ENCODE data around the gene NEFH. TPM values are rescaled to one million over a fixed set of nuclear protein-coding genes. Genes with fewer than 3 reads are reported as not detected.

Gene NEFH
- total RNA-seq, 2 donors from 2014 or later = 0.92 to 1.7 TPM

DNA sequence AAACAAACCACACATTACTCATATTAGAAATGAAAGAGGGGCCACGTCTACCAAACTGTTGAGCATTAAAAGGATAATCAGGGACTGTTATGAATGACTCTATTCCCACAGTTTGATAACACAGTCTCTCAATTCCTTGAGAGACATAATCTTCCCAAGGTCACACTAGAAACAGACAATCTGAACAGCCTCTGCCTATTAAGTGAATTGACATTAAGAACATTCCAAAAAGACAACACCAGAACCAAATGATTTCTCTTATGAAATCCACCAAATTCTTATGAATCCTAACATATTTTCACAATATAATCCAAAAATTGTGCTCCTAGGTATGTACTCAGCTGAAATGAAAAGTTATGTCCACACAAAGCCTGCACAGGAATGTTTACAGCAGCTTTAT is 37.0 kb upstream of the NEFH start:
- no peak for DNase-seq
- TF ChIP-seq, protein P1, sequence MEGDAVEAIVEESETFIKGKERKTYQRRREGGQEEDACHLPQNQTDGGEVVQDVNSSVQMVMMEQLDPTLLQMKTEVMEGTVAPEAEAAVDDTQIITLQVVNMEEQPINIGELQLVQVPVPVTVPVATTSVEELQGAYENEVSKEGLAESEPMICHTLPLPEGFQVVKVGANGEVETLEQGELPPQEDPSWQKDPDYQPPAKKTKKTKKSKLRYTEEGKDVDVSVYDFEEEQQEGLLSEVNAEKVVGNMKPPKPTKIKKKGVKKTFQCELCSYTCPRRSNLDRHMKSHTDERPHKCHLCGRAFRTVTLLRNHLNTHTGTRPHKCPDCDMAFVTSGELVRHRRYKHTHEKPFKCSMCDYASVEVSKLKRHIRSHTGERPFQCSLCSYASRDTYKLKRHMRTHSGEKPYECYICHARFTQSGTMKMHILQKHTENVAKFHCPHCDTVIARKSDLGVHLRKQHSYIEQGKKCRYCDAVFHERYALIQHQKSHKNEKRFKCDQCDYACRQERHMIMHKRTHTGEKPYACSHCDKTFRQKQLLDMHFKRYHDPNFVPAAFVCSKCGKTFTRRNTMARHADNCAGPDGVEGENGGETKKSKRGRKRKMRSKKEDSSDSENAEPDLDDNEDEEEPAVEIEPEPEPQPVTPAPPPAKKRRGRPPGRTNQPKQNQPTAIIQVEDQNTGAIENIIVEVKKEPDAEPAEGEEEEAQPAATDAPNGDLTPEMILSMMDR (conservative IDR thresholded peaks at IDR 0.05) = no peak
- Histone ChIP-seq H3K4me3 (ENCODE audit: low read length) (no peak overlapping the region), H3K27me3 (ENCODE audit: control insufficient read depth, insufficient read depth, low read length, poor library complexity, severe bottlenecking) (no peaks in the 10 kb centered on the region), H3K4me1 (ENCODE audit: control insufficient read depth, insufficient read depth, low read length) (no peaks in the 10 kb centered on the region), H3K36me3 (ENCODE audit: control insufficient read depth, insufficient read depth, low read length) (no peaks in the 10 kb centered on the region), H3K9ac (ENCODE audit: extremely low read depth, low read length, poor library complexity, severe bottlenecking) (no peak overlapping the region), H3K9me3 (ENCODE audit: control insufficient read depth, low read length) (no peaks in the 10 kb centered on the region), H3K27ac (ENCODE audit: low read depth, low read length) (no peak overlapping the region)
- Mint-ChIP-seq H3K36me3 (ENCODE audit: low read depth) (no peaks in the 10 kb centered on the region), H3K27me3 (ENCODE audit: insufficient read depth) (no peaks in the 10 kb centered on the region), H3K27ac (no peak overlapping the region), H3K4me1 (no peaks in the 10 kb centered on the region), H3K4me3 (no peak overlapping the region), H3K9me3 (no peaks in the 10 kb centered on the region)
- 77% methylated on average over 1 of the region's 1 CpG; no CpG with 5 or more reads in 1 of the 2 experiments for WGBS, 2 experiments (ENCODE audit: insufficient coverage in 1 of 2, insufficient read length in 1 of 2)

DNA sequence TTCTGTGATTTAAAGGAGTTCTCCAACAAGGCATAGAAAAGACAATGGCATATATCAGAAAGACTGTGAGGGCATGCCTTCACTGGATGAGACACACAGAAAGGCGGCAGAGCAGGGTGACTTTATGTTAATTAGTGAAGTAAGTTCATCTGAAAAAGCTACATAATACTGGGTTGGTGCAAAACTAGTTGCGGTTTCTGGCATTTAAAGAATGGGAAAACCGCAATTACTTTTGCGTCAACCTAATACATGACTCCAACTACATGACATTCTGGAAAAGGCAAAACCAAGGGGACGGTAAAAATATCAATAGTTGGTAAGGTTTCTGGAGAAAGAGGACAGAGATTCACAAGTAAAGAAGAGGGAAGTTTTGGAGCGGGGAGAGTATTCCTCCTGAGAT is 36.6 kb upstream of the NEFH start:
- no peaks in the 10 kb centered on the region for H3K4me1 ChIP-seq (ENCODE audit: control insufficient read depth, insufficient read depth, low read length)
- no peak overlapping the region for H3K9ac ChIP-seq (ENCODE audit: extremely low read depth, low read length, poor library complexity, severe bottlenecking)
- no peak overlapping the region for H3K27ac ChIP-seq (ENCODE audit: low read depth, low read length)
- no peaks in the 10 kb centered on the region for H3K9me3 ChIP-seq (ENCODE audit: control insufficient read depth, low read length)
- H3K27me3 ChIP-seq (ENCODE audit: control insufficient read depth, insufficient read depth, low read length, poor library complexity, severe bottlenecking) = no peaks in the 10 kb centered on the region
- TF ChIP-seq, protein P1 (conservative IDR thresholded peaks at IDR 0.05) = no peak
- Mint-ChIP-seq H3K27me3 (ENCODE audit: insufficient read depth) (no peaks in the 10 kb centered on the region), H3K4me3 (no peak overlapping the region), H3K4me1 (no peaks in the 10 kb centered on the region), H3K36me3 (ENCODE audit: low read depth) (no peaks in the 10 kb centered on the region), H3K9me3 (no peaks in the 10 kb centered on the region), H3K27ac (no peak overlapping the region)
- no peak for DNase-seq
- H3K36me3 ChIP-seq (ENCODE audit: control insufficient read depth, insufficient read depth, low read length) = no peaks in the 10 kb centered on the region
- WGBS, 2 experiments (ENCODE audit: insufficient coverage in 1 of 2, insufficient read length in 1 of 2) = 78 to 87% methylated on average over 2 to 5 of the region's 6 CpGs
- no peak overlapping the region for H3K4me3 ChIP-seq (ENCODE audit: low read length)

DNA sequence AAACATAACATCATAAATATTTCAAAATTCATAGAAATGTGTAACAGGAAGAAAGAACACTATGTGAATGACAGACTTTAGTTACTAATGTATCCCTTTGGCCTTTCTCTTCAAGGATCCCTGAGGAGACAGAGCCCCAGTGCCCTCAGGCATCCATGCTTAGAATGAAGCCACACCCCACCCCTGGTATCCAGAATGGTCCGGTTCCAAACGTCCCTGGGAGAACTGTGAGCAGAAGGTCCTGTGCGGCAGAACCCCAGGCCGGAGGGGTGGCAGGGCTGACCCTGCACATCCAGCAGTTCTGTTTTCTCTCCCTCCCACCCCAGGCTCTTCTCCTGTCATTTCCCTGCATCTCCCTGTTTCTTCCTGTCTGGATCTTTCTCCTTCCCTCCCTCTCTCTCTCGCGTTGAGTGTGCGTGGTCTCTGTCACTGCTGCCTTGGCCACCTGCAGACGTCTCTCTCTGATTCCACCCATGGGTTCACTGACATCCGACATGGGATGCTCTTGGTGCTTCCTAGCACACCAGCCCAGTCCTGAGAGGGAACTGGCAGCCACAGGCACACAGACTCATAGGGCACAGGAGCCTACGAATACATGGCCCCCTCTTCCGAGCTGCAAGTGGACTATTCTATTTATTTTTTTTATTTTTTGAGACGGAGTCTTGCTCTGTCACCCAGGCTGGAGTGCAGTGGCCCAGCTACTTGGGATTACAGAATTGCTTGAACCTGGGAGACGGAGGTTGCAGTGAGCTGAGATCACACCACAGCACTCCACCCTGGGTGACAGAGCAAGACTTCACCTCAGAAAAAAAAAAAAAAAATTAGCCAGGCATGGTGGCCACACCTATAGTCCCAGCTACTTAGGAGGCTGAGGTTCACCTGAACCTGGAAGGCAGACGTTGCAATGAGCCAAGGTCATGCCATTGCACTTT is 35.9 kb upstream of the NEFH start:
- Mint-ChIP-seq H3K27me3 (ENCODE audit: insufficient read depth) (no peaks in the 10 kb centered on the region), H3K4me3 (no peak overlapping the region), H3K4me1 (no peaks in the 10 kb centered on the region), H3K27ac (no peak overlapping the region), H3K36me3 (ENCODE audit: low read depth) (no peaks in the 10 kb centered on the region), H3K9me3 (no peaks in the 10 kb centered on the region)
- Histone ChIP-seq H3K27me3 (ENCODE audit: control insufficient read depth, insufficient read depth, low read length, poor library complexity, severe bottlenecking) (no peaks in the 10 kb centered on the region), H3K4me1 (ENCODE audit: control insufficient read depth, insufficient read depth, low read length) (no peaks in the 10 kb centered on the region), H3K4me3 (ENCODE audit: low read length) (no peak overlapping the region), H3K9ac (ENCODE audit: extremely low read depth, low read length, poor library complexity, severe bottlenecking) (no peak overlapping the region), H3K27ac (ENCODE audit: low read depth, low read length) (no peak overlapping the region), H3K9me3 (ENCODE audit: control insufficient read depth, low read length) (no peaks in the 10 kb centered on the region), H3K36me3 (ENCODE audit: control insufficient read depth, insufficient read depth, low read length) (no peaks in the 10 kb centered on the region)
- no peak for DNase-seq
- 81 to 83% methylated on average over 11 to 14 of the region's 14 CpGs for WGBS, 2 experiments (ENCODE audit: insufficient coverage in 1 of 2, insufficient read length in 1 of 2)
- TF ChIP-seq, protein P1 (conservative IDR thresholded peaks at IDR 0.05) = no peak
